NCI-H82 (cell line): ENCODE results near the gene SLC7A6.

ENCODE experiments used
- DNase-seq: peaks from one replicate; lab custom pipeline; 2025; lab: John Stamatoyannopoulos, UW

The SLC7A6 gene

GRCh38 chr16:68306633-68307032, 42.3 kb downstream of the SLC7A6 start:
- DNase-seq: no peak

DNA sequence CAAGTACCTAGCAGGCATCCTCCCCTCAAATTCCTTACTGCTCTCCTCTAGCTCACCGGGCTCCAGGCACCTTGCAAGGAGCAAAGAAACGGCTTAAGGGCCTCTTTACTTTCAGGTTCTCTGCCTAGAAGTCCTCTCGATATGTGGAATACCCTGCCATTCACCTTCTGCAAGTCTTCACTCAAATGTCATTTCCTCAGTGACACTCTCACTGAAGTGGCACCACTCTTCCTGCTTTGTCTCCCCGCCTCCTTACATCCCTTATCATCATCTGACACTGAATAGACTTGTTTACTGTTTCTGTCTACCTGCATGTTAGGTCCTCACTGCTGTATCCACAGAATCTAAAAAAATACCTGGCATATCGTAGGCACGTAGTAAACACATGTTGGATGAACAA, 45.5 kb downstream of the SLC7A6 start:
- no peak for DNase-seq

DNA sequence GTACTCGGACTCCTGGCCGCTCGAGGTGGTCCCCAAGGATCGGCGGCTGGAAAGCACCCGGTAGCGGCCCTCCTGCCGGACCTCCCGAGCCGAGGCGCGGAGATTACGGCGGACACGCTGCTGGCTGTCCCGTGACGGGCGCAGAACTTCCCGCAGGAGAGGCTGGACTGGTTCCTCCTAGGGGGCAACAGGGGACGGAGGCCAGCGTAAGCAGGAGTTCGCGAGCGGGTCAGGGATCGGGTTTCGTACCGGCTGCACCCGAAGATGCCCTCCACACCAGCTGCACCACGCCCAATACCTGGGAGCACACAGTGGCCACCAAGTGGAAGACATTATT, 46.1 kb downstream of the SLC7A6 start:
- no peak for DNase-seq

- DNase-seq: peak; percentile 94
Observed at GRCh38 chr16:68310774-68311511, 46.6 kb downstream of the SLC7A6 start, which contains the start of the genes PRMT7 and SLC7A6OS. Gene PRMT7, plus strand, starts transcription at chr16:68311019. Its CDS starts 4,961 bp downstream, at chr16:68315980. Gene SLC7A6OS, minus strand, starts transcription at chr16:68310946. Its CDS starts 20 bp downstream, at chr16:68310926.

DNA sequence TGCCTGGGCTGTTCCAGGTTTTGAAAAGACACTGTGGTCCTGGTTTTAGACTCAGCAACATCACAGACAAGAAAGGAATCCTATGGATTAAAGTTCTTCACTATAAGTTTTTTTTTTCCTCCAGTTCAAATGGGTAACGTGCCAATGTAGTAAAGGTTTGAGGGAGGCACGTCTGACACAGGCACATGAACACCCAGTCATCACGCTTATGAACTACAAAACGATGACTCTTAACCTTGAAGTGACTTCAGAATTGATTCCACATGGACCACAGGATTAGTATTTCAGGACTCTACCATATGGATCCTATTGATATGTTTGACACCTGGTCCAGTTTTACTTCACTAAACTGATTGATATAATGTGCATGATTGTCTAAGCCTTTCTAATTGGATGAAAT, 48.8 kb downstream of the SLC7A6 start:
- peak; percentile 96 for DNase-seq

- no peak for DNase-seq
Observed at GRCh38 chr16:68319185-68319908, 55.0 kb downstream of the SLC7A6 start.

DNA sequence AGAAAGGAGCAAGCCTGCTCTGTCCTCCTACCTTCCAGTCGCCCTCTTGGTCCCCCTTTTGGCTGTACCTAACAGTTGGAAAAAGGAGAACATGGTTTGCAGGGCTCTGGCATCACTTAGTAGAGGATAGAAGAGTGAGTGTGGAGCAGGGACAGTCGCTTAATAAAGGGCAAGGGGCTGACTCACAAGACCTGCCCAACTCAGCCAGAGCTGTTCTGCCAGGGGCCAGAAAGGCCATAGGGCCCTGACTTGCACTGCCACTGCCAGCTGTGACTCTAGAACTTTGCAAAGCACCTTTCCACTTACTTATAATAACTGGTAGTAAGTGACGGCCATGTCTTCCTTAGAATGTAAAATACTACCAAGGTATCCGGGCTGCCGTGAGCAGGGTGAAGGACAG, 60.0 kb downstream of the SLC7A6 start:
- no peak for DNase-seq

GRCh38 chr16:68324780-68325357, 60.5 kb downstream of the SLC7A6 start:
- DNase-seq: no peak

- DNase-seq: peak; percentile 88
Observed at GRCh38 chr16:68328151-68328859, 64.0 kb downstream of the SLC7A6 start.

DNA sequence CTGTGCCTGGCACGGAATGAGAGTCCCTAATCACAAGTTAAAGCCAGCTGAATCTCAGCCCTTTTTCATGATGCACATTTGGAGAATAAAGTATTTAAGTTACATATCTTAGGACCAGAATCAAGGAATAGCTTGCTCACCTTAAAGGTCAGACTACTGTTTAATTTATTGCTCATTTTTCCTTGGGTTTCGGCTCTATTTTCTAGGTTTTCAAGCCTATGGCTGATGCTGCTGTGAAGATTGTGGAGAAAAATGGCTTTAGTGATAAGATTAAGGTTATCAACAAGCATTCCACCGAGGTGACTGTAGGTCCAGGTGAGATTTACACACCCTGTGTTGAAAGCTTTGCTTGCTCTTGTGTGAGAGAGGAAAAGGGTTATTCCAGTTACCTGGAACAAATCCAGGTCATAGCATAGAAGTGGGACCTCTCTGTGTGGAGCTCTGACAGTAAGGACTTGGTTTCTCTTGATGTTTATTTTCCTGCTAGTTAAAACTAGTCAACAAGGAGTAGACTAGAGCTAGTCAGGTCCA, 64.6 kb downstream of the SLC7A6 start:
- no peak for DNase-seq

DNA sequence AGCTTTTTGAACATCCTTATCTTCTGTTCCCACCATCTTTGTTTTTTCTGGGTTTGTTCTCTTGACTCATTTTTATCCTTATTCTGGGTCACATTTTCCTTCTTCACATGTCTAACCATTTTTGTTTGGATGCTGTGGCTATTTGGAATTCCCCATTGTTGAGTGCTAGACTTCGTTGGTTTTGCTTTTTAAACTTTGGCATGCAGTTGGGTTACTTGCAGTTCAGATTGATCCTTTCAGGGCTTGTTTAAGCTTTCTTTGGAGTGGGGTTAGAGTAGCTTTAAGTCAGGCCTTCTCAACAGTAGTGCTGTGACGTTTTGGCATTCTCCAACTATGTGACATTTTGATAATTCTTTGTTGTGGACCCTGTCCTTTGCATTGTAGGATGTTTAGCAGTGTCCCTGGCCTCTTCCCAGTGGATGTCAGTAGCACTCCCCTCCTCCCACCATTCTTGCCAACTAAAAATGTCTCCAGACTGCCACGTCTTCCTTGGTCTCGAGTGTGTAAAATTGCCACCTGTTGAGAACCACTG, 67.6 kb downstream of the SLC7A6 start:
- no peak for DNase-seq

DNA sequence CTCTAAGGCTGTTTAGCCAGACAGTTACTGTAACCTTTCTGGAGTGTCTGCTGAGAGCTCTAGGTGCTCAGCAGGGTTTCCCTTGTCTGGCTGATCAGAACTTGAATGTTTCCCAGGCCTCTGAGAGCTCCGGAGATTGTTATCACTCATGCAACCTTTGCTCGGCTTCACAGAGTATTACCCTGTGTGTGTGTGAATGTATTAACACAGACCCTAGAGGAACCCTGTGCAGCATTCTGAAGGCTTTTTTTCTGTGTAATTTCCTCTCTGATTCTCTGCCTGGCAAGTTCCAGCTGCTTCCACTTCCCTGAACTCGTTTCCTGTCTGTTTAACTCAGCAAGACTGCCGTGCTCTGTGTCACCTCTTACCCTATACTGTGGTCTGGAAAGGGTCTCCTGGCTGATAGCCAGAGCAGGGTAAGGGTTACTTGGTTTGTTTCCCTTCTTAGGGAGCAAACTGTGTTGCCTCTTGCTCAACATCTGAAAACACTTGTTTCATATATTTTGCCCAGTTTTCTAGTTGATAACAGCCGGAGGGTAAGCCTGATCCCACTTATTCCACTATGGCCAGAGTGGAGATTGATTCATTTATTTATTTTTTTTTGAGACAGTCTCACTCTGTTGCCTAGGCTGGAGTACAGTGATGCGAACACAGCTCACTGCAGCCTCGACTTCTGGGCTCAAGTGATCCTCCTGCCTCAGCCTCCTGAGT, 68.2 kb downstream of the SLC7A6 start:
- DNase-seq: no peak

DNA sequence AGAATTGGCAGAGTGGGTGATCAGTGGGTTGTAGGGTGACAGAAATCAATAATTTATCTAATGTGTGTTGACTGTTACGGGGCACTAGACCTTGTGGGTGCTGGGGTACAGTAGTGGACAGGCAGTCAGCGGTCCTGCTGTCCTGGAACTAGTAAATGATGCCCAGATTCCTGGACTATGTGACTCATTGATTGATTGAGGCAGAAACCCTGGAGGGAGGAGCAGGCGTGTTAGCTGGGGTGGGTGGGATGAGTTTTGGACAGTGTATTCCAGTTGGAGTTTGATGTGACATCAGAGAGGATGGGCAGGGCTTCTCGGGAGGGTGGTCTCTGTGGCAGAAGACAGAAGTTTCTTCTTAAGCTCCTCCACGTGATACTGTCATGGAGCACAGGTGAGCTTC, 70.8 kb downstream of the SLC7A6 start:
- no peak for DNase-seq

DNA sequence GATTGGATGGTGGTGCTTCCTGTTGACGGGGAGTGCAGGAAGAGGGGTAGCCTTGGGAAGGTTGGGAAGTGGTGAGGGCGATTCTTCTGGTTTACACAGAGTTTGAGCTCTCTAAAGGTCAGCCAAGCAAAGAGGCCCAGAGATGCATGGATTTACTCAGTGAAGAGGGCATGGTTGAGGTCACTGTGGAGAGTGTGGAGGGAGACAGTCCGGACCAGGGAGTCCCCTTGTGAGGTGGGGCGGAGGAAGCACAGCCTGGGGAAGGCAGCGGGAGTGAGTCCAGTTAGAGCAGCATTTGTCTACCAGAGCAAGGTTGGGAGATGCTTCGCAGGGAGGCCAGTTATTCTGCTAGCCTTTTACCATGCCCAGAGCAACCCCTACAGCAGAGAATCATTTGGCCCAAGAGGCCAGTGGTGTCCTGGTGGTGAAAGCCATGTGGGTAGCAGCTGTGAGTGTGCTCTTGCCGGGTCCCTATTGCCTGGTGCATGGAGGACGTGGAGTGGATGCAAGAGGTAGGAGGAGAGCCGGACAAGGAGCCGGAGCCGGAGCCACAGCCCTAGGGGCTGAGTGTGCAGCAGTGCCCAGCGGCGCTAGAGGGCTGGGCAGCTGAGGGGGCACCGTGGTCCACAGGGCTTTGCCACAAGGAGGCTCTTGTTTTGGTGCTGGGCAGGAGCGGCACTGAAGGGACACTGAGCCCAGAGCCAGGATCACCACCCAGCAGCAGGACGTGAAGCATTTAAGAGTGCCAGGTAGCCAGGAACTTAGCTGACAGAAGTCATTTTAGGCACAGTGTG, 74.2 kb downstream of the SLC7A6 start:
- no peak for DNase-seq

GRCh38 chr16:68339214-68339613, 74.9 kb downstream of the SLC7A6 start:
- DNase-seq: no peak

- no peak for DNase-seq
Observed at GRCh38 chr16:68342620-68343019, 78.3 kb downstream of the SLC7A6 start.

DNA sequence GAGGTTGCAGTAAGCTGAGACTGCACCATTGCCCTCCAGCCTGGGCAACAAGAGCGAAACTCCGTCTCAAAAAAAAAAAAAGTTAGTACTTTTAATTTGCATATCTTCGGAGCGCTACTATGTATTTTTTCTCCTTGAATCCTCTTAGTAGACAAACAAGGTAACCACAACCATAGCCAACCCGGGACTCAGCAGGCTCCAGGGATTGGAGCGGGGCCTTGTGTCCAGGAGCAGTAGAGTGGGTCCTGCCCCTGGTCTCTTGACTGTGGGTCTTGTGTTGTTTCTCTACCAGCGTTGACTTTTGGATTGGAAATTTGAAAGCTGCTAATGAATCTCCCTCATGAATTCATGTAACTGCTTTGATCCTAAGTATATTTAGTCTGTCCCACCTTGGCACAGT, 78.8 kb downstream of the SLC7A6 start:
- DNase-seq: no peak

DNA sequence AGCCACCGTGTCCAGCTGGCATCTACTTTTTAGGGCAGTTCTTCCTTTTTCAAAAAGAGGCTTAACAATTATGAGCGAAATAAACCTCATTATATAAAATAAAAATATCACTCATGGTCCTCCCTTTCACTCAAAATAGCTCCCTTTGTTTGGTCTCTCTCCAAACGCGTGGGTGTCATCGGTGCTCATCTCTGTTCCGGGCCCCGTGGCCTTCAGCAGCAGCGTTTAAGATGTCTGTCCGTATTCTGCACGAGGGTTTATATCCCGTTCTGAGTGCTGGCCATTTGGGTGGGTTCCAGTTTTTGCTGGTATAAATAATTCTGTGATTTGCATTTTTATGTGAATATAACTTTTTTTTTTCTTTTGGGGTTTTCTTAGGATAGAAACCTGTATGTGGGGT, 79.9 kb downstream of the SLC7A6 start:
- no peak for DNase-seq

- no peak for DNase-seq
Observed at GRCh38 chr16:68345351-68345810, 81.1 kb downstream of the SLC7A6 start.

DNA sequence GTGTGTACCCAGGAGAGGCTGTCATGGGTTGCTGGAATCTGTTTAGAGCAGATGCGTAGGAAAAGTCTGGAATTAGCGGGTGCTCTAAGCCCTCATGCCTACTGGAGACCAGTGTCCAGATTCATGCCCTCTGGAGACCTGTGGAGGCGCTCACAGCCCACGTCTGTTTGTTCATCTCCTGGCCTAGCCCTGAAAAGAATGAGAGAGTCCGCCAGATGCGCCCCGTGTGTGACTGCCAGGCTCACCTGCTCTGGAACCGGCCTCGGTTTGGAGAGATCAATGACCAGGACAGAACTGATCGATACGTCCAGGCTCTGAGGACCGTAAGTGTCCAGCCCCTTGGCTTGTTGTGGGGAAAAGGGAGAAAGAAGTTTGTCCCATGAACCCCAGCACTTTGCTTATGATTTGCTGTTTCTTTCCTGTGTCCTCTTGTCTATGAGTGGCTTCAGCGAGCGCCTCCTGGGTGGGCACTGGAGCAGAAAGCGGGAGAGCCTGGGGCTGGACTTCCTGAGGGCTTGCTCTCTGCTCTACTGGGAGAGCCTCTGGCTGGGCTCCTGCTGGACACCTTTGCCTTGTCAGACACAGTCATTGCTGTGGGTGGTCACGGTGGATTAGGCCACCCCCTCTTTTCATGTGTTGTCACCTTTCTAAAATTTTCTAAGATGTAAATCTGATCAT, 81.8 kb downstream of the SLC7A6 start:
- no peak for DNase-seq
